HG02943 (cell line): Measurements from ENCODE around the gene ATG16L1.

ENCODE experiments used
- ATAC-seq: cut with Tn5 transposase; IDR thresholded peaks from one replicate; pipeline ENCODE4 v1.9.1; 2021; ENCODE audit warnings: mild to moderate bottlenecking, low read depth, moderate library complexity; ENCODE audit not compliant: unreplicated experiment

ATG16L1 gene

DNA sequence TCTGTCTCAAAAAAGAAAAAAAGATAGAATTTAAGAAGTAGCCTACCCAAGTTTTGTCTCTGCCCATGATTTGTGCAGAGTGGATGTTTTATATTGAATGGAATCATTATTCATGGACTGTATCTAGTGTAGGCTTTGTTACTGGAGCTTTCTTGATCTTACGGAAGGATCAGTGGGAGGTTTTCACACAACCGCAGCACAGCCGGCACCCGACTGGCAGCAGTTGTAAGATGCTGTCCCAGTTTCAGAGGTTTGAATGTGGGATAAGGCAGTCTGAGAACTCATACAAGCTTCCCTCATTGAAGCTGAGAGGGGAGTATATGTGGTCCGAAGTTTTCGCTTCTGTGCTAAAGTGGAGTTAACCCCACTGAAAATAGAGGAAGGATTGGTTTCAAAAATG, 36.4 kb downstream of the ATG16L1 start:
- no peak for ATAC-seq

DNA sequence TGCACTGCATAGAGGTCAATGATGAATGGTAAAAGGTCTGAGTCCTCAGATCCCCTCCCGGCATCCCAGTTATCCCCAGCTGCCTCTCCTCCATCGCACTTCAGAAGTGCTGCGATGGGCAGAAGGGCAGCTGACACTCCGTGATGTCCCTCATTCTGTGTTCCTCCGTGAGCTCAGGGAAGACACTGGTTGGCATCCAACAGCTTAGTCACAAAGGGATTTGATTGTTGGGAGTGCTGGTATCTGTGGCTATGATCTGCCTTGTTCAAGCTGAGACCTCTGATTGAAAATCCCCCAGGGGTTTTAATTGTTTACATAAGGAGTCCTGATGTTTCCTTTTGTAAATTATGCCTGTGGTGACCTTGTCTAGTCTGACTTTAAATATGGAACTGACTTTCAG, 37.2 kb downstream of the ATG16L1 start:
- no peak for ATAC-seq

DNA sequence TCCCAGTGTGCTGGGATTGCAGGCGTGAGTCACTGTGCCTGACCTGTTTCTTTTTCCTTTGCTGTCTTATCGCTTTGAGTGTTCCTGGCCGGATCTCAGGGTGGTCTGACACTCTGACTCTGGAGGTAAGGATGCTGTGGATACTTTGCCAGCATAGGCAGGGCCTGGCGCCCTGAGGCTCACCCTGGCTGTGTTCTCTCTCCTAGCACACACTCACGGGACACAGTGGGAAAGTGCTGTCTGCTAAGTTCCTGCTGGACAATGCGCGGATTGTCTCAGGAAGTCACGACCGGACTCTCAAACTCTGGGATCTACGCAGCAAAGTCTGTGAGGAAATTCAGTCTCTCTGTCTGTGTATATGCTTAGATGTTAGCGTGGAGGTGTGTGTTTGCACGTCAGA, 38.2 kb downstream of the ATG16L1 start:
- no peak for ATAC-seq

DNA sequence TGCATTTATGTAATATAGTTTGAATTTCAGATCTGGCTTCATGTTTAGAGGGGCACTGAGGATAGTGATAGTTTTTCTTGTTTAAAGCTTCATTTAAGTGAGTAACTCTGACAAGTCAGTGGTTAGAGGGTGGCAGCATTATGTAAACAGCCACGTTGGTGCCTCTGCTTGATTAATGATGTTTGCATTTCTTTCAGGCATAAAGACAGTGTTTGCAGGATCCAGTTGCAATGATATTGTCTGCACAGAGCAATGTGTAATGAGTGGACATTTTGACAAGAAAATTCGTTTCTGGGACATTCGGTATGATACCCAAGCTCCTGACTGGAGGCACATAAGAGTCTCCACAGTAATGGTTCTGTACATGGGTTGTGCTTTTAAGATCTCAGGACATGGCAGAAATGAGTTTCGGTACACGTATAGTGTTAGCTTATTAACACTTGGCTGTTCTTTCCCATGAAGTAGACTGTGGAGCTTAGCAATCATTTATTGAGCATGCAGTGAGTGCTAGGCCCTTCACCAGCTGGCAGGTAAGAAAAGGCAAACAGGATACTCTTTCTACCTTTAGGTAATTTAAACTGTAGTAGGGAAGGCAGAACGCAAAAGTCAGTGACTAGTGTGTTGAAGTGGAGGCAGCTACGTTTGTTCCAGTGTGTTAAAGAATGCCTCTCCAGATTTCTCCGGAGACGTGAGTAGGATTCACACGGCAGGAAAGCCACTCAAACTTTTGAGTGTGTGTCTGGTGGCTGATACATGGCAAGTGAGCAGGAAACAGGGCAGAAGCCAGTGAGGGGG, 38.8 kb downstream of the ATG16L1 start:
- no peak for ATAC-seq

DNA sequence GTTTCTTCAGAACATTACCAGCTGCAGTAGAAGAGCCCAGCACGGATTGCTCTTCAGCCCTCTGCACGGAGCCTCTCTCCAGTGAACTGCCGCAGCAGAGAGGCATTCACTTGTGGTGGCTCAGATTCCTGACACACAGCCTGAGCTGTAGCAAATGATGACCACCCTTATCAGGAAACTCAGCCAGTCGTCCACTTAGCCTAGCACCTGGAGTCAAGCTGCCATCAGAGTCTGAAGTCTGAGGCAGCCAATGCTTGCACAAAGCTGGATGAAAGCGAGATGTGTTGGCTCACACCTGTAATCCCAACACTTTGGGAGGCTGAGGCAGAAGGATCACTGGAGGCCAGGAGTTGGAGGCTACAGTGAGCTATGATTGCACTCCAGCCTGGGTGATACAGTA, 44.4 kb downstream of the ATG16L1 start:
- ATAC-seq: no peak

GRCh38 chr2:233297076-233297475, 45.6 kb downstream of the ATG16L1 start:
- no peak for ATAC-seq

DNA sequence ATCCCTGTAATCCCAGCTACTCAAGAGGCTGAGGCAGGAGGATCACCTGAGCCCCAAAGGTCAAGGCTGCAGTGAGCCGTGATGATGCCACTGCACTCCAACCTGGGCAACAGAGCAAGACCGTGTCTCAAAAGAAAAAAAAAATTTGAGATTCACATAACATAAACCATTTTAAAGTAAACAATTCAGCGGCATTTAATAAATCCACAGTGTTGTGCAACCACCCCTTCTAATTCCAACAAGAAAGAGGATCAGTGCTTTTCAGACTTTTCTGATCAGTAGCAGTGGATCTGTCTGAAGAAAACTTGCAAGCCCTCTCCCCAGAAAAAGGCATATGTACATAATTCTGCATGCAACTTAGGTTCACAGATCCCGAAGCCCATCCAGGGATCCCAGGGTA, 48.9 kb downstream of the ATG16L1 start:
- ATAC-seq: no peak

- no peak for ATAC-seq
Observed at GRCh38 chr2:233301248-233301647, 49.8 kb downstream of the ATG16L1 start.

- ATAC-seq: no peak
Observed at GRCh38 chr2:233301811-233302210, 50.3 kb downstream of the ATG16L1 start.

GRCh38 chr2:233303252-233303651, 51.8 kb downstream of the ATG16L1 start:
- ATAC-seq: no peak

DNA sequence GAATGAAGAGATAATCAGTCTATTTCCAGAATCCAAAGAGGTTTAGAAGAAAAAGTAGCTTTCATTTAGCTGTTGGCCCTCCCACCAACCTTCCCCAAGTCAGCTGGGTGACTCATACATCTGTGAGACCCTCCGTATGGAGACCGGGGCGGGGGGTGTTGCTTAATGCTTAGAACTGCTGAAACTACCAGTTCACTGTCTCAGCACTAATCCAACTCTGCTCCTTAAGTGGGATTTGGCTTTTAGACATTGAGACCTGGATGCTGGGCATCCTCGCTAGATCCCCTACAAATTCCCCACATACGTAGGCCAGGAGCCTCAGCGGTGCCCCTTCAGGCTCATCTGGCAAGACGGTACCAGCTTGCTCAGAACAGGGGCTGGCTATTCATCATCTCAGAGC, 56.1 kb downstream of the ATG16L1 start, which contains the start of gene SAG:
SAG (plus strand) TSS at position 252 of the 400 bp plus-strand sequence. CDS start 1,374 bp downstream, outside the sequence.
- ATAC-seq: no peak

DNA sequence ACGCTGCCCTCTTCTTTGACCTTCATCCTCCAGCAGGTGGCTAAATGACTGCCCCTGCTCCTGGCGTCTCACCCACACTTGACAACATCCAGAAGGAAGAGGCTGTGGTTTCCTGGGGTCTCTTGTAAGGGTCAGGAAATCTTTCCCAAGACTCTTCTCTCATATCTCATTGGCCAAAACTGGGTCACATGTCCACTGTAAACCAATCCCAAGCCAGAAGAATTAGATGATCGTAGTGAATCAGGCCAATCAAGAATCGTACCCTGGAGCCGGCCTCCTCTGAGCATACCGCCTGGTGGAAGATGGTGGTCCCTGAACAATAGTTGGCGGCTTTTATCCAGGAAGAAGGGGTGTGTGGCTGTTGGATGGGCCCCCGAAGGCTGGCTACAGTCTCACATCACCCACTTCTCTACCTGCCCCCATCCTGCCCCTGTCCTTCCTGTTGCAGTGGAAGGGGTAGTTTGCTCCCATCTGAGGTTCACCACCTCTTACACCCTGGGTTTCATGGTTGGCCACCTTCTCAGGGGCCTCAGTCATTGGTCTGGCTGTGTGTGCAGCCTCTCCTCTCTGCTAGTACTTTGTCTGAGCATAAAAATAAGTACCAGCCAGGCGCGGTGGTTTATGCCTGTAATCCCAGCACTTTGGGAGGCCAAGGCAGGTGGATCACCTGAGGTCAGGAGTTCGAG, 59.9 kb downstream of the ATG16L1 start:
- no peak for ATAC-seq

DNA sequence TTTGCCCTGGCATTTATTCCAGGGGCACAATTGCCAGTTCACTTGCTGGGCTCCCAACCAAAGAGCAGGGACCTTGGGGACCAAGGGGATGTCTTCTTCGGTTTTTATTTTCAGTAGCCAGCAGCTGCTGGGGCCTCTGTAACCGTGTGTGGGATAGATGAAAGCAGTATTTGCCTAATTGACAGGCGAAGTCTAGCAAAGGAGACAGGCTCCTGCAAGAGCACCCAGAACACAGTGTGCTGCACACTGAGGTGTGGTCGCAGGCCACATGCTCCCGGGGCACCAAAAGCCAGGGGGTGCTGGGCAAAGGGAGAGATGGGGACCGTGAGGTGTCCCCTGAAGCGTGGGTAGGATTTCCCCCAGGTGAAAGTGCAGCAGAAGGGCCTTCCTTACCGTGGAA, 61.4 kb downstream of the ATG16L1 start:
- no peak for ATAC-seq

DNA sequence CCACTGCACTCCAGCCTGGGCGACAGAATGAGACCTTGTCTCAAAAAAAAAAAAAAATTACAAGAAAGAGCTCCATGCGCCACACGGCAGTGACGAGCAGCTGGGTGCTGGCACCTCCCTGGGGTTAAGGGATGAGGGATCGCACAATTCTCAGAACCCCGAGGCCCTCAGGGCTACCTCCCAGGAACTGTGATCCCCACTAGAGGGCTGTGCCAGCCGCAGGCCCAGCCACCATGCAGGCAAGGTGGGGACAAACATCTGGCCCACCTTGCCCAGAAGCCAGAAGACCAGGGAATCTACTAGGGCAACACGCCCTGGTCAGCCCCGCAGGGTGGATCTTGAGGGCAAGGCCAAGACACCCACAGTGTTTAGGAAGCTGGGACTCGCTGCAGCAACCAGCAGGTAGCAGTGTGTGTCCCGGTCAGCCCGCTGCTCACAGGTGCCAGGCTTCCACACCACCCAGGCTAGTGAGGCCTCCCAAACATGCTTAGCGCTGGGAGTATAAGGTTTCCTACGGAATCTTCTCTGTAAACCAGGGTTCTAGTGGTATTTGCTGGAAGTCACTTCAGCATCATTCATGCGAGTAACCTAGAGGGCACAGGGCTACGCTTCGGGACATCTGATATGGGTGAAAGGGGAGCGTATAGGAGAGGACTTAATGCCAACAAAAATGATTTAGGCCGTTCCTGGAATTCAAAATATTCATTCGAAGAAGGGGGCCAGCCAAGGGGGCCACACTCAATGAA, 62.9 kb downstream of the ATG16L1 start:
- ATAC-seq: no peak

GRCh38 chr2:233317196-233317943, 65.9 kb downstream of the ATG16L1 start:
- no peak for ATAC-seq

DNA sequence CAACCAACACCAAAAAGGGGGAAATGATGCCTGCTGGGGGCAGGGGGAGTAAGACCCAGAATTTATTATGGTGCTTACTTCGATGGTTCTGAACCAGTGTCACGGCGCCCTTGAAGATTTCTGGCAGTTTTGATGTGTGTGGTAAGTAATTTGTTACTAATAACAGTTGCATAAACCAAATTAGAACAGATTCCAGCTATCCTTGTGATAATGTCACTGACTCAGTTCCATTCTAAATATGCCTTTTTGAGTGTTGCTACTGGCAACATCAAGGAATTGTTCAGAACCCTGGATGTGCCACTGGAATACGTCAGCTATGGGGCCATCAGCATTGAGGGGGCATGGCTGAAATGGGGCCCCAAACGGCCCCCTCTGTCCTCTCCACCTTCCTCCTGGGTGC, 67.8 kb downstream of the ATG16L1 start:
- no peak for ATAC-seq

- no peak for ATAC-seq
Observed at GRCh38 chr2:233320470-233320869, 69.0 kb downstream of the ATG16L1 start.

DNA sequence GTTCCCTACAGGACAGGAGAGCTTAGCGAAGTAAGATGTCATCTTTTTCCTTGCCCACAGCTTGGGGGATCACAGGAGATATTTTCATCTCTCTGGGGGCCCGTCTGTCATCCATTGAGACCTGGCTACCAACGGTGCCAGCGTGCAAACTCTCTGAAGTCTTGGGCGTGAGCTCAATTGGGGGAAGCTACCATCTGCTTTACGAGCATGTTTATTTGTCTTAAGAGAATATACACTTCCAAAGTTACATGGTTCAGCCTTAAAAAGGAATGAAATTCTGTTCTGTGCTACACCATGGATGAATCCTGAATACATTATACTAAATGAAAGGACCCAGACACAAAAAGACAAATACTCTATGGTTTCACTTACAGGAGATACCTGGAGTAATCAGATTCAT, 69.7 kb downstream of the ATG16L1 start:
- ATAC-seq: no peak

DNA sequence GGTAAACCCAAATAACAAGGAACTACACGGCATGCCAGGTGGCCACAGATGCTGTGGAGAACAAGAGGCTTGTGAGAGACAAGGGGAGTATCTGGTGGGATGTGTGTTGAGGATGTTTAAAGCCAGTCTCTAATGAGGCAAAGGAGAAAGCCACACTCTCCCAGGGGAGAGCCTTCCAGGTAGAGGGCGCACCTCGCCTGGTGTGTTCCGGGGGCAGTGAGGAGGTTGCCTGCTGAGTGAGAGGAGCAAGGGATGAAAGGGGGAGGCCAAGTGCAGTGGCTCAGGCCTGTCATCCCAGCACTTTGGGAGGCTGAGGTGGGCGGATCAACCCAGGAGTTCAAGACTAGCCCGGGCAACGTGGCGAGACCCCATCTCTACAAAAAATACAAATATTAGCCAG, 72.4 kb downstream of the ATG16L1 start:
- no peak for ATAC-seq

DNA sequence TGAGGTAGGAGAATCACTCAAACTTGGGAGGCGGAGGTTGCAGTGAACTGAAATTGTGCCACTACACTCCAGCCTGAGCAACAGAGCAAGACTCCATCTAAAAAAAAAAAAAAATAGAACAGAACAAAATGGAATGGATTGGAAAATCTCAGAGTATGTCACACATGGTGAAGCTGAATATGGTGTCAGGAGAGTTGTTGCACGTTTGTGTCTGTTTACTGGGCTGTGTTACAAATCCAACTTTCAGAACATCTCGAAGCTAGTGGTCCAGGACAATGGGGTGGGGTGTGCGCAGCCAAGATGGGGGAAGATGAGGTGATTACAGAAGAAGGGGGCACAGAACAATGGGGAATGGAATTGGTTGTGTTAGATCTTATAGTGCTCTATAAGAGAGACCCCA, 73.8 kb downstream of the ATG16L1 start:
- ATAC-seq: no peak

DNA sequence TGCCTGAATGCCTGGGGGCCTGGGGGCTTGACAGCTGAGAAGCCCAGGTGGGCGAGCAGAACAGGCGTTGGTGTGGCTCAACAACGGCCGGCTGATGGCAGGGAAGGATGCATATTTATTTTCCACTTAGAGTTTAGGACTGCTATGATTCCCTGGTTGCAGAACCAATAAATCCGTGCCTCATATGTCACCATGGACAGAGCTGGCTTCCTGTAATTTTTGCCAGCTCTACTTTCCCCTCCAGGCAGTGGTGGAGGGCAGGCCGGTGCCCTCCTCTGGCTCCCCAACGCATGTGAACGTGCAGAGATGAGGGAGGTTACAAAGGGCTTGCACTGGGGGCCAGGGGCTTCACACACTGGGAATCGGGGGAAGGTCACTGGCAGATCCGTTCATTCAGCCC, 74.3 kb downstream of the ATG16L1 start:
- ATAC-seq: no peak
